GM12878 (cell line): ENCODE results near the gene GPR107. TPM values are rescaled to one million over a fixed set of nuclear protein-coding genes. Genes with fewer than 3 reads are reported as not detected.

Experiments used
- ATAC-seq: fragments of 200-7000 bp; cut with Tn5 transposase; 3 replicates; pipeline ENCODE4 v1.9.1; 2020; ENCODE audit warnings: mild to moderate bottlenecking, moderate library complexity
- BruUV-seq: library from RNA; stranded (reverse); fragments of 400-500 nt; replicated peaks from 2 replicates; lab custom pipeline; 2021; lab: Mats Ljungman, UMichigan
- CTCF ChIA-PET: fragments of 300-600 bp; sonication (Branson Sonifier 250); formaldehyde crosslinking; extraction: SDS; loops from one replicate; lab custom pipeline; 2021; ENCODE audit warnings: inconsistent platforms; lab: Yijun Ruan, JAX
- POLR2A ChIA-PET: fragments of 350-600 bp; formaldehyde crosslinking; extraction: SDS; loops from one replicate; lab custom pipeline; 2021; ENCODE audit warnings: inconsistent platforms; lab: Charles Lee
- RAD21 ChIA-PET: fragments of 300-600 bp; sonication (Branson Sonifier 250); formaldehyde crosslinking; loops from one replicate; lab custom pipeline; 2023; ENCODE audit warnings: antibody characterized with exemption; ENCODE audit not compliant: unreplicated experiment; lab: Charles Lee
- SMC1A ChIA-PET: fragments of 300-600 bp; sonication (Branson Sonifier 250); formaldehyde crosslinking; loops from one replicate; lab custom pipeline; 2023; ENCODE audit not compliant: unreplicated experiment, uncharacterized antibody; lab: Charles Lee
- DNase-seq: peaks from one replicate; pipeline ENCODE4 v3.0.0-alpha.2; 2011; ENCODE audit warnings: low read depth, low spot score
- FAIRE-seq: peaks from 3 replicates; lab custom pipeline; 2011; peaks lifted over from hg19 to GRCh38; lab: Jason Lieb, UNC
- H2AFZ ChIP-seq: 2 replicates; pipeline ENCODE4 v1.6.0; 2011; ENCODE audit warnings: low read depth, low read length, control low read depth; ENCODE audit not compliant: control insufficient read depth
- H3K27ac ChIP-seq: 2 replicates; pipeline ENCODE4 v1.5.1; 2011; ENCODE audit warnings: control low read depth; ENCODE audit not compliant: control insufficient read depth, insufficient read depth
- H3K27me3 ChIP-seq, 2 experiments: replicated peaks in 1 of 2; 2 replicates each; pipeline versions ENCODE4 v1.6.0 to v1.6.1; 2011; ENCODE audit warnings: low read length in 1 of 2; ENCODE audit not compliant: control insufficient read depth in 2 of 2, insufficient read depth in 2 of 2
- H3K36me3 ChIP-seq, 2 experiments: 2 replicates each; pipeline ENCODE4 v1.5.1; 2011; ENCODE audit warnings: low read length in 1 of 2; ENCODE audit not compliant: control insufficient read depth in 2 of 2, insufficient read depth in 2 of 2
- H3K4me1 ChIP-seq: 2 replicates; pipeline ENCODE4 v1.6.1; 2011; ENCODE audit warnings: mild to moderate bottlenecking, low read length, moderate library complexity, mixed read lengths; ENCODE audit not compliant: control insufficient read depth, insufficient read depth
- H3K4me2 ChIP-seq: 2 replicates; pipeline ENCODE4 v1.6.0; 2011; ENCODE audit warnings: control low read depth; ENCODE audit not compliant: control insufficient read depth, insufficient read depth
- H3K4me3 ChIP-seq: fragments of 200-600 bp; sonication (generic); 2 replicates; pipeline ENCODE4 v1.5.1; 2016
- H3K79me2 ChIP-seq: 2 replicates; pipeline ENCODE4 v1.6.0; 2011; ENCODE audit warnings: low read length; ENCODE audit not compliant: control insufficient read depth, insufficient read depth
- H3K9ac ChIP-seq: 2 replicates; pipeline ENCODE4 v1.8.0; 2011; ENCODE audit warnings: low read length, control low read depth, mixed read lengths; ENCODE audit not compliant: control insufficient read depth, insufficient read depth
- H3K9me3 ChIP-seq: replicated peaks from 3 replicates; pipeline ENCODE4 v1.5.1; 2011; ENCODE audit warnings: mild to moderate bottlenecking, low read length; ENCODE audit not compliant: control insufficient read depth, insufficient read depth
- H4K20me1 ChIP-seq: 2 replicates; pipeline ENCODE4 v1.6.0; 2011; ENCODE audit not compliant: control insufficient read depth, insufficient read depth
- BCL11A ChIP-seq: IDR thresholded peaks from 2 replicates; pipeline ENCODE4 v1.6.1; 2011; ENCODE audit warnings: low read depth, low read length
- POLR2A ChIP-seq: IDR thresholded peaks from 2 replicates; pipeline ENCODE4 v1.6.1; 2011; ENCODE audit warnings: low read depth, mild to moderate bottlenecking, low read length
- SIX5 ChIP-seq: IDR thresholded peaks from 2 replicates; pipeline ENCODE4 v1.6.1; 2011; ENCODE audit warnings: mild to moderate bottlenecking, low read depth, low read length, moderate library complexity; ENCODE audit not compliant: severe bottlenecking
- TCF12 ChIP-seq: IDR thresholded peaks from 2 replicates; pipeline ENCODE4 v1.6.1; 2011; ENCODE audit warnings: low read depth, mild to moderate bottlenecking, low read length
- ZNF592 ChIP-seq: fragments of 450-650 bp; IDR thresholded peaks from 2 replicates; pipeline ENCODE4 v1.6.1; 2017; ENCODE audit warnings: mild to moderate bottlenecking, moderate library complexity
- WGBS: methylation state at CpG from one replicate; pipeline ENCODE4 v1.1.6; 2016; ENCODE audit warnings: low lambda C conversion rate; ENCODE audit not compliant: insufficient replicate concordance, insufficient coverage; ENCODE audit errors: missing lambda C conversion rate; 5-methylcytosine and 5-hydroxymethylcytosine counted together
- in situ Hi-C: fragments of 300-500 bp; cut with MboI; formaldehyde crosslinking; loops from 9 replicates; pipeline ENCODE4 v1.14.3; 2018; ENCODE audit warnings: mixed read lengths
- intact Hi-C: fragments of 100-400 bp; cut with micrococcal nuclease; formaldehyde crosslinking; loops from one replicate; pipeline ENCODE4 v1.14.2; 2022; ENCODE audit not compliant: unreplicated experiment
- polyA plus RNA-seq, 11 experiments: library from polyadenylated mRNA; depleted of rRNA in 4 of 11; unstranded in 6 of 11; stranded (reverse) in 5 of 11; fragments of >200 nt; fragmentation: Nextera tagmentation in 4 of 11; fragmentation: Illumina TruSeq in 1 of 11; extraction: Ambion mirVana in 4 of 11; extraction: Trizol in 1 of 11; gene quantifications; 1 replicate in 1 of 11; 2 replicates in 10 of 11; pipeline versions ENCODE4 v1.2.1 to v1.2.3, GENCODE V29; 2011 to 2016; ENCODE audit warnings: inconsistent platforms in 2 of 11, missing spikeins in 2 of 11, low read depth in 1 of 11
- total RNA-seq, 4 experiments: library from RNA; depleted of rRNA in 3 of 4; stranded (reverse); fragments of >200 nt in 3 of 4; fragmentation: Illumina TruSeq in 1 of 4; extraction: Trizol in 1 of 4; gene quantifications; 2 replicates each; pipeline versions ENCODE4 v1.2.1 to v1.2.3, GENCODE V29; 2013 to 2021
- TF ChIP-seq, protein P1 (sequence below): fragments of 450-650 bp; IDR thresholded peaks from 2 replicates; pipeline ENCODE4 v1.6.1; 2017; ENCODE audit warnings: antibody characterized with exemption, mild to moderate bottlenecking, moderate library complexity
- TF ChIP-seq, protein P2 (sequence below): fragments of 450-650 bp; IDR thresholded peaks from 2 replicates; pipeline ENCODE4 v1.6.1; 2017; ENCODE audit warnings: mild to moderate bottlenecking, low read depth, inconsistent platforms; ENCODE audit not compliant: poor library complexity, severe bottlenecking

Gene GPR107
- total and polyA plus RNA-seq, 10 of the 15 experiments (the other 5 are each of a cell fraction or from before 2014, with no cell fraction given): 2.7 to 21.4 (median 10.6) TPM

- no peak for FAIRE-seq
- ChIA-PET POLR2A (no interaction called here), SMC1A (no interaction called here), CTCF (no interaction called here), RAD21 (no interaction called here)
- no peak overlapping the region for H3K4me2 ChIP-seq
- no peak overlapping the region for H3K9ac ChIP-seq
- no peaks in the 10 kb centered on the region; a peak in 1 of 4 replicates for H3K27me3 ChIP-seq
- H3K79me2 ChIP-seq: no peaks in the 10 kb centered on the region
- no peaks in the 10 kb centered on the region for H3K9me3 ChIP-seq
- no peak for ATAC-seq
- H3K36me3 ChIP-seq: no peaks in the 10 kb centered on the region
- H3K27ac ChIP-seq: no peak overlapping the region
- no peaks in the 10 kb centered on the region for H3K4me1 ChIP-seq
- intact Hi-C loops (no loop called here), in situ Hi-C loops (no loop called here)
- no peak overlapping the region for H3K4me3 ChIP-seq
- BruUV-seq: no TSS peak
- DNase-seq: no peak
- H2AFZ ChIP-seq: no peak overlapping the region
- TF ChIP-seq POLR2A (no peak), BCL11A (no peak), TCF12 (no peak), ZNF592 (no peak), SIX5 (no peak)
- TF ChIP-seq, protein P1, sequence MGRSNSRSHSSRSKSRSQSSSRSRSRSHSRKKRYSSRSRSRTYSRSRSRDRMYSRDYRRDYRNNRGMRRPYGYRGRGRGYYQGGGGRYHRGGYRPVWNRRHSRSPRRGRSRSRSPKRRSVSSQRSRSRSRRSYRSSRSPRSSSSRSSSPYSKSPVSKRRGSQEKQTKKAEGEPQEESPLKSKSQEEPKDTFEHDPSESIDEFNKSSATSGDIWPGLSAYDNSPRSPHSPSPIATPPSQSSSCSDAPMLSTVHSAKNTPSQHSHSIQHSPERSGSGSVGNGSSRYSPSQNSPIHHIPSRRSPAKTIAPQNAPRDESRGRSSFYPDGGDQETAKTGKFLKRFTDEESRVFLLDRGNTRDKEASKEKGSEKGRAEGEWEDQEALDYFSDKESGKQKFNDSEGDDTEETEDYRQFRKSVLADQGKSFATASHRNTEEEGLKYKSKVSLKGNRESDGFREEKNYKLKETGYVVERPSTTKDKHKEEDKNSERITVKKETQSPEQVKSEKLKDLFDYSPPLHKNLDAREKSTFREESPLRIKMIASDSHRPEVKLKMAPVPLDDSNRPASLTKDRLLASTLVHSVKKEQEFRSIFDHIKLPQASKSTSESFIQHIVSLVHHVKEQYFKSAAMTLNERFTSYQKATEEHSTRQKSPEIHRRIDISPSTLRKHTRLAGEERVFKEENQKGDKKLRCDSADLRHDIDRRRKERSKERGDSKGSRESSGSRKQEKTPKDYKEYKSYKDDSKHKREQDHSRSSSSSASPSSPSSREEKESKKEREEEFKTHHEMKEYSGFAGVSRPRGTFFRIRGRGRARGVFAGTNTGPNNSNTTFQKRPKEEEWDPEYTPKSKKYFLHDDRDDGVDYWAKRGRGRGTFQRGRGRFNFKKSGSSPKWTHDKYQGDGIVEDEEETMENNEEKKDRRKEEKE: no peak
- TF ChIP-seq, protein P2, sequence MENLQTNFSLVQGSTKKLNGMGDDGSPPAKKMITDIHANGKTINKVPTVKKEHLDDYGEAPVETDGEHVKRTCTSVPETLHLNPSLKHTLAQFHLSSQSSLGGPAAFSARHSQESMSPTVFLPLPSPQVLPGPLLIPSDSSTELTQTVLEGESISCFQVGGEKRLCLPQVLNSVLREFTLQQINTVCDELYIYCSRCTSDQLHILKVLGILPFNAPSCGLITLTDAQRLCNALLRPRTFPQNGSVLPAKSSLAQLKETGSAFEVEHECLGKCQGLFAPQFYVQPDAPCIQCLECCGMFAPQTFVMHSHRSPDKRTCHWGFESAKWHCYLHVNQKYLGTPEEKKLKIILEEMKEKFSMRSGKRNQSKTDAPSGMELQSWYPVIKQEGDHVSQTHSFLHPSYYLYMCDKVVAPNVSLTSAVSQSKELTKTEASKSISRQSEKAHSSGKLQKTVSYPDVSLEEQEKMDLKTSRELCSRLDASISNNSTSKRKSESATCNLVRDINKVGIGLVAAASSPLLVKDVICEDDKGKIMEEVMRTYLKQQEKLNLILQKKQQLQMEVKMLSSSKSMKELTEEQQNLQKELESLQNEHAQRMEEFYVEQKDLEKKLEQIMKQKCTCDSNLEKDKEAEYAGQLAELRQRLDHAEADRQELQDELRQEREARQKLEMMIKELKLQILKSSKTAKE: no peak
- no peaks in the 10 kb centered on the region for H4K20me1 ChIP-seq
- 48% methylated on average over 8 of the region's 8 CpGs for WGBS
Observed at GRCh38 chr9:130158001-130158400, 104.3 kb downstream of the GPR107 start.
